Retina (tissue), 1 donor: ENCODE data around the gene KRTAP4-1.
"Not testable (repeated sequence)": the region's sequence is repeated elsewhere in the genome, so short reads cannot be mapped to it uniquely, and the experiment has no call there.

Source experiments
- DNase-seq: peaks from one replicate; pipeline ENCODE4 v3.0.0-alpha.2; 2016

Gene KRTAP4-1

DNA sequence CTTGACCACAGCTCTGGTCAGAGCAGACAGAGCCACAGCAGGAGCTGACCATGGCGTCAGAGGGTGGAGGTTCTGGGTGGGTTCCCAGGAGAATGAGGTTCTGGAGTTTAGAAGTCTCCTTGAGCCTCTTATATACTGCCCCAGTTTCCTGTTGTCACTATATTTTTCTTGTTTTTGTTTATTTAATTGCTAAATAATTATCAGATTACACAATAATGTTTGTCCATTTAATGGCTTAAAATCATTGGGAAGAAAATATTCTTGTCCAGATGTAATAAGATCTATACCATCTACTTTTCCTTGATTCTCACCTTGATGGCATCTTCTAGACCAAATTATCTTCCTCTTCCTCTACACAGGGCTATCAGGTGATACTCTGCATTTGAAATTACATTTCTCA, 16.6 kb downstream of the KRTAP4-1 start, which contains the start of gene KRTAP4-3:
TSS of gene KRTAP4-3 (minus strand) at position 101 of the 400 bp plus-strand sequence. CDS start at position 52, 49 bp downstream.
- no peak for DNase-seq

DNA sequence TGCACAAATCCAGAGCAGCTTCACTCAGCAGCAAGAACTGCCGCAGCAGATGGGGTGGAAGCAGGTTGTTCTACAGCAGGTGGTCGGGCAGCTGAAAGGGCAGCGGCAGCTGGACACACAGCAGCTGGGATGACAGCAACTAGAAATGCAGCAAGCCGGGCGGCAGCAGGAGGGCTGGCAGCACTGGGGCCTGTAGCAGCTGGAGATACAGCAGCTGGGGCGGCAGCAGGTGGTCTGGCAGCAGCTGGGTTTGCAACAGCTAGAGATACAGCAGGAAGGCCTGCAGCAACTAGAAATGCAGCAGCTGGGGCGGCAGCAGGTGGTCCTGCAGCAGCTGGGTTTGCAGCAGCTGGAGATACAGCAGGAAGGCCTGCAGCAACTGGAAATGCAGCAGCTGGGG, 17.1 kb downstream of the KRTAP4-1 start:
- no peak for DNase-seq

DNA sequence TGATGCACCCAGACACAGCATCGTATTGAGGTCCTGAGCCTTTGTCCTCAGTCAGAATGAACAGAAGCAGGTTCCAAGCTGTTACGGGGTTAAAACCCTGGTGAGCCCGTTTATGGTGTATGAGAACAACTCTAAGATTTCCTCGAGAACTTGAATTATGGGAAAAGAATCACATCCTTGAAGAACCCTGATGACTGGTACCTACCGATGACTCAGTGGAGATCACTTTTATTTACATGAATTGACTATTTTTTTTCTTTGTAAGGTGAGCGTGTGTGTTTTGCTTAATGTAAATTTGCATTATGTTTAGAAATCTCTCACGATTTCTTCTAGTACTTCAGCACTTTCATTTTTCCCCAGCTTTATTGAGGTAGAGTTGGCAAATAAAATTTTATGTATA, 20.9 kb downstream of the KRTAP4-1 start:
- no peak for DNase-seq

DNA sequence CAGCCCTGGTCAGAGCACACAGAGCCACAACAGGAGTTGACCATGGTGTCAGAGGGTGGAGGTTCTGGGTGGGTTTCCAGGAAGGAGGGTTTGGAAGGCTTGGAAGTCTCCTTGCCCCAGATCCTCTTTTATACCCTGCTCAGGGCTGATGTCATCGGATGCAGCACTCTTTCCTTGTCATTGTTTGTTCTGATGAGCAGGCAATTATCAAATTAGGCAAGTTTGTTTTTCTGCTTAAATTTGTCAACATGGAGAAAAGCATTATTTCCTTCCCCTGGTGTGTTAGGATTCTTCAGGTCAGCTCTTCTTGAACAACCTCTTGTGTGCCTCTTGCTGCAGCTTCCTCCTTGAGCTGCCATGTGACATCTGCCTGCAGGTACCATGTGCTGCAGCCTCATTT, 24.1 kb downstream of the KRTAP4-1 start, which contains the start of gene KRTAP4-4:
TSS of gene KRTAP4-4 (minus strand) at position 101 of the 400 bp plus-strand sequence. CDS start at position 44, 57 bp downstream.
- DNase-seq = no peak

DNA sequence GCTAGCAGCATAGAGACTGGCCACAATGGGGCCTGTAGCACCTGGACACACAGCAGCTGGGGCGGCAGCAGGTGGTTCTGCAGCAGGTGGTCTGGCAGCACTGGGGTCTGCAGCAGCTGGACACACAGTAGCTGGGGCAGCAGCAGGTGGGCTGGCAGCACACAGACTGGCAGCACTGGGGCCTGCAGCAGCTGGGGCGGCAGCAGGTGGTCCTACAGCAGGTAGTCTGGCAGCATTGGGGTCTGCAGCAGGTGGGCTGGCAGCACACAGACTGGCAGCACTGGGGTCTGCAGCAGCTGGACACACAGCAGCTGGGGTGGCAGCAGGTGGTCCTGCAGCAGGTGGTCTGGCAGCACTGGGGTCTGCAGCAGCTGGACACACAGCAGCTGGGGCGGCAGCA, 24.5 kb downstream of the KRTAP4-1 start:
- DNase-seq = not testable (repeated sequence)

DNA sequence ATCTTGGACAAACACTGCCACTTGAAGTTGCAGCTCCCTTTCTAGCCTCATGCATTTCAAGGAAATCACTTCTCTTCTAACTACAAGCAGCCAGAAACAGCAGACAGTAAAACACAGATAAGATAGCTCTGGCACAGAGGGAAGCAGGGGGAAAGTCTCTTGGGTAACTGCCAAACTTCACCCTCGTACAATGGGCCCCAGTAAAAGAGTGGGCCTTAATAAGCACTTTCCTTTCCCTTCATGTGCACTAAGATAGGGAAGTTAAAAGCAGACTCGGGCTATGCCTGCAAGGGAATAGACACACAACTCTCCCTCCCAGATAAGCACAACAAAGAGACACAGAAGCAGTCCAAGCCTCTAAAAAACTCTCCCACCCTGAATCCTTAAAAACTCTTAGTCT, 30.9 kb downstream of the KRTAP4-1 start:
- no peak for DNase-seq

DNA sequence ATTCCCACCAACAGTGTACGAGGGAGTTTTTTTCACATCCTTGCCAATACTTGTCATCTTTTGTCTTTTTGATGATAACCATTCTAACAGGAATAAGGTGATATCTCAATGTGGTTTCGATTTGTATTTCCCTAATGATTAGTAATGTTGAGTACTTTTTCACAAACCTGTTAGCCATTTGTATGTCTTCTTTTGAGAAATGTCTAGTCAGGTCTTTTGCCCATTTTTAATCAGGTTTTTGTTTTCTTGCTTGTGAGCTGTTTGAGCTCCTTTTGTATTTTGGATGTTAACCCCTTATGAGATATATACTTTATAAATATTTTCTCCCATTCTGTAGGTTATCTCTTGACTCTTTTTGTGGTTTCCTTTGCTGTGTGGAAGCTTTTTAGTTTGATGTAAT, 33.2 kb downstream of the KRTAP4-1 start:
- DNase-seq = no peak

DNA sequence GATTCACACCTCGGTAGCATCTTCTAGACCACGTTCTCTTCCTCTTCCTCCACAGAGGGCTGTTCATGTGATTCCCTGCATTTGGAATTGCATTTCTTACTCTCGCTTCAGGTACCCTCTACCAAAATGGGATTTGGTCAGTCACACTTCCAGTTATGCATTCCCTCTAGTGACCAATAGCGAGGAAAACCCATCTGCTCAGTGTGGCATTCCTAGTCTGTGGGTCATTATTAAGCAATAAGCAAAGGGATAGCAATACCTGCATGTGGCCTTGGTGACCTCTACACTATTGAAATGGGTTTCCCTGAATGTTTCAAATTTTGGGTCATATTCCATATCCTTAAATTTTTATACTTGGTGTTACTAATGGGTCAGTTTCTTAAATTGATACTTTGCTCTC, 34.7 kb downstream of the KRTAP4-1 start:
- DNase-seq = no peak

DNA sequence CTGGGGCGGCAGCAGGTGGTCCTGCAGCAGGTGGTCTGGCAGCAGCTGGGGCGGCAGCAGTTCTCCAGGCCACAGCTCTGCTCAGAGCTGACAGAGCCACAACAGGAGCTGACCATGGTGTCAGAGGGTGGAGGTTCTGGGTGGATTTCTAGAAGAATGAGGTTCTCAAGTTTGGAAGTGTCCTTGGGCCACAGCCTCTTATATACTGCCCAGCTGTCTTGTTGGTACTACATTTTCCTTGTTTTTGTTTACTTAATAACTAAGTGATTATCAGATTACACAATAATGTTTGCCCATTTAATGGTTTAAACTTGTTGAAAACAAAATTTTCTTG, 35.1 kb downstream of the KRTAP4-1 start, which contains the start of gene KRTAP4-5:
TSS of gene KRTAP4-5 (minus strand) at position 174 of the 334 bp plus-strand sequence. CDS start at position 116, 58 bp downstream.
- no peak for DNase-seq

DNA sequence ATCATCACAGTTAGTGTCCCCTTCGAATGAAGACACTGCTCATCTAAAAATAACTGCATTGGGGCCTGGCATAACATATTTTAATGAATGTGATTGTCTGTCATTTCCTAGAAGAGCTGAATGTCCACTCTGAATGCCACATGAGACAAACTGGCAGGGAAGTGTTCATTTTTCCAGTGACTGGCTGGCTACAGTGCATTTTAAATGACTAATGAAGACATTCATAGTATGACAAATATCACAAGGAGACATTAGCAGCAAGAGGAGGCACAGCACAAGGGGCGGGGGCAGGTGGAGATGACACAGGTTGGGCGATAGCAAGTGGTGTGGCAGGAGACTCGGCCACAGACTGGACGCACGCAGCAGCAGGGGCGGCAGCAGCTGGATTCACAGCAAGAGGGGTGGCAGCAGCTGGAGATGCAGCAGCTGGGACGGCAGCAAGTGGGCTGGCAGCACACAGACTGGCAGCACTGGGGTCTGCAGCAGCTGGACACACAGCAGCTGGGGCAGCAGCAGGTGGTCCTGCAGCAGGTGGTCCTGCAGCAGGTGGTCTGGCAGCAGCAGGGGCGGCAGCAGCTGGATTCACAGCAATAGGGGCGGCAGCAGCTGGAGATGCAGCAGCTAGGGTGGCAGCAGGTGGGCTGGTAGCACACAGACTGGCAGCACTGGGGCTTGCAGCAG, 35.6 kb downstream of the KRTAP4-1 start:
- DNase-seq = peak; percentile 18

DNA sequence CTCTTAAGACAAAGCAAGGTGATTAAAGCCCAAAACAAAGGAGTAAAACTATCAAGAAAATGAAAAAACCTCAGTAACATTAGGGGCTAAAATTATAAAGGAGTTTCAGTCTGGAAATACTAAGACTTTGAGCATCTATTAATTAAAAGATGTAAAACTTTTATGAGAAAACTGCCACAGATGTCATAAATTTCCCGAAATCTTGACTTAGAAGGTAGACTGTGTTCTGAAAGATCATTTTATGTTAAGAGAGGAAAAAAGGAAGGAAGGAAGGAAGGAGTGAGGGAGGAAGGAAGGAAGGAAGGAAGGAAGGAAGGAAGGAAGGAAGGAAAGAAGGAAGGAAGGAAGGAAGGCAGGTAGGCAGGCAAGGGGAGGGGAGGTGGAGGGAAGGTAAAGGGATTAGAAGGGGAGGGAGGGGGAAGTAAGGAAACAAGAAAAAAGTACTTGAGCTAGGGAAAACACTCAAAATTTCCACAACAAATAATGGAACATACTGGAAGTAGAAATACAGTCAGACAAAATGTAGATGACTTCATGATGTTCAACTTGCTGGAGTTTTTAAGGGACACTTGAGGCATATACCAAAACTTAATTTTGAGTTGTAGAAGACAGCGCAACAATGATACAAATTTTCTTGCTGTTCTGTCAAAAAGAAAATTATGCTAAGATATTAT, 37.0 kb downstream of the KRTAP4-1 start:
- DNase-seq = no peak

DNA sequence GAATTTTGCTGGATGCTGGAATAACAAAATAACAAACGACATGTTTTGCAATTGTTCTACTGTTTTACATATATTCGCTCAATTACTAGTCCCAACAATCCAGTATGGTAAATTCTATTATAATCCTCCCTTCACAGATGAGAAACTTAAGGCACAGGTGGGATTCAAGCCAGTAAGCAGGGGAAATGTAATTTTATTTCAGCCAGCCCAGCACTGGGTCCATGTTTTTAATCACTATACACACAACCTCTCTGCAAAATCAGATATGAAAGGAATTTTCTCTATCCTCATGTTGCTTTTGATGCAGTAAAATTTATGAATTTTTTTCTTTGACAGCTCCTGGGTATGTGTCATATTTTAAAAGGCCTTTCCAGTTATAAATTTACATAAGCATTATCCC, 39.5 kb downstream of the KRTAP4-1 start:
- no peak for DNase-seq

DNA sequence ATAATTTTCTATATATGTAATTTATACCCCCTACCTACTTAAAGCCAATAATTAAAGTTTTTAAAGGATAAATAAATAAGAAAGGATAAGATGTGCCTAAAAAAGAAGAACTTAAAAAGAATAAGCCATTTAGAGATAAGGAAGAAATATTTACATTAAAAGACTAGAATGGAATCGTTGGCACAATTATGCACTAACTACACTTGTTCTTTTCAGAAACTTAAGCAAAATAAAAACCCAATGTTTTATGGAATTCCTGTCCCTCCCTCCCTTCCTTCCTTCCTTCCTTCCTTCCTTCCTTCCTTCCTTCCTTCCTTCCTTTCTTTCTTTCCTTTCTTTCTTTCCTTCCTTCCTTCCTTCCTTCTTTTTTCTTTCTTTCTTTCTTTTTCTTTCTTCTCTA, 39.9 kb downstream of the KRTAP4-1 start:
- no peak for DNase-seq

DNA sequence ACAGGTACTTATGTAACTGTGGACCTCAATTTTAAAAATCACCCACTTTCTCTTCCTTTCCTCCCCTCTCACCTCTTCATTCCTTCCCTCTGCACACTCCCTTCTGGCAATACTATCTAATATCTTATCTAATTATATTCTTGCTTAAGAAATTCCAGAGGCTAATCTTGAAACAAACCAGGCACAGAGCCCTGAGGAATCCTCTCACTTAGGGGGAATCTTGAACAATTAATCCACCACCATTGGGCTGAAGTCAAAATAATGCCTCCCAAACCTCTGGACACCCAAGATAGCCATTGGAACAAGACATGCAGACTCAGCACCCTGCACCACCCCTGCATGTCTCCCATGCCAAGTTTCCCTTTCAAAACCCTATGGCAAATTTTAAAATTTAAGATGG, 43.4 kb downstream of the KRTAP4-1 start:
- DNase-seq = no peak

DNA sequence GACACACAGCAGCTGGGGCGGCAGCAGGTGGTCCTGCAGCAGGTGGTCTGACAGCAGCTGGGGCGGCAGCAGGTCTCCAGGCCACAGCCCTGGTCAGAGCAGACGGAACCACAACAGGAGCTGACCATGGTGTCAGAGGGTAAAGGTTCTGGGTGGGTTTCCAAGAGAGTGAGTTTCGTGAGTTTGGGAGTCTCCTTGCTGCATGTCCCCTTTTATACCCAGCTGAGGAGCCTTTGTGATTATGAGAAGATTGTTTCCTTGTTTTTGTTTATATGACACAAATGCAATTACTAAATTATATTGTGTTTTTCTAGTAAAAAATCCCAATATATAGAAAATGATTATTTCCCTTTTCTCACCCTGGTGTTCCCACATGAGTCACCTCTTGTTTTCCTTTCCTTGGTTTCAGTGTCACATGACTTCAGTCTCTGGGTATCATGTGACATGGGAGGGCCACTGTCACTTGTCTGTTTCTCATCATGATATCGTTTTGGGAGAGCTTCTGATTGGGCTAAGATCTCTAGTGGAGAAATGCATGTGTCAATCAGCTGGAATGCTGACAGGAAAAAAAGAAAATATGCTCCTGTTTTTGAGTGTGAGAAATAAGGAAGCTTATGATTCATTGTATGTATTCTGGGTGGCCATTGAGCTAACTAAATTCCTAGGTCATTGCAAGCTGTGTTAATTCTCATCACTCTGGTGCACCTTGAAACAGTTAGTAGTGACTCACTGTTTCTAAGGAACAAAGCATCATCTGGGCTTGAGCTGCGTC, 44.2 kb downstream of the KRTAP4-1 start, which contains the start of gene KRTAP4-6:
TSS of gene KRTAP4-6 (minus strand) at position 185 of the 772 bp plus-strand sequence. CDS start at position 128, 57 bp downstream.
- no peak for DNase-seq

DNA sequence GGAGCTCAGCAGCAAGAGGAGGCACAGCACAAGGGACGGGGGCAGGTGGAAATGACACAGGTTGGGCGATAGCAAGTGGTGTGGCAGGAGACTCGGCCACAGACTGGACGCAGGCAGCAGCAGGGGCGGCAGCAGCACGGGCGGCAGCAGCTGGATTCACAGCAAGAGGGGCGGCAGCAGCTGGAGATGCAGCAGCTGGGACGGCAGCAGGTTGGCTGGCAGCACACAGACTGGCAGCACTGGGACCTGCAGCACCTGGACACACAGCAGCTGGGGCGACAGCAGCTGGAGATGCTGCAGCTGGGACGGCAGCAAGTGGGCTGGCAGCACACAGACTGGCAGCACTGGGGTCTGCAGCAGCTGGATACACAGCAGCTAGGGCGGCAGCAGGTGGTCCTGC, 44.8 kb downstream of the KRTAP4-1 start:
- DNase-seq = not testable (repeated sequence)
